CD4-positive, alpha-beta T cell (primary cell): ENCODE measurements around the gene DDRGK1. TPM values are rescaled to one million over a fixed set of nuclear protein-coding genes. Genes with fewer than 3 reads are reported as not detected.

Experiments
- ATAC-seq: fragments of 200-7000 bp; cut with Tn5 transposase; one replicate; pipeline ENCODE4 v1.10.0; 2022; ENCODE audit warnings: mild to moderate bottlenecking; ENCODE audit not compliant: poor library complexity
- CTCF ChIA-PET: fragments of 350-600 bp; sonication (Branson Sonifier 250); formaldehyde crosslinking; loops from one replicate; lab custom pipeline; 2021; ENCODE audit warnings: antibody characterized with exemption, inconsistent platforms; lab: Charles Lee
- POLR2A ChIA-PET: fragments of 350-600 bp; sonication (Branson Sonifier 250); formaldehyde crosslinking; loops from one replicate; lab custom pipeline; 2021; ENCODE audit warnings: antibody characterized with exemption, inconsistent platforms; lab: Charles Lee
- DNase-seq, 14 experiments: peaks; one replicate each; pipeline ENCODE4 v3.0.0-alpha.2; 2013 to 2020; ENCODE audit warnings: mixed read lengths in 2 of 14
- H3K27ac ChIP-seq, 2 donors: one replicate each; pipeline versions ENCODE4 v1.5.1 to v1.7.0; 2013; ENCODE audit warnings: low read length in 2 of 2, low read depth in 1 of 2, mild to moderate bottlenecking in 1 of 2
- H3K27me3 ChIP-seq, 2 experiments: 1 replicate in 1 of 2; 2 replicates in 1 of 2; pipeline versions ENCODE4 v1.6.1 to v1.7.0; 2013; ENCODE audit warnings: low read length in 2 of 2, control low read depth in 1 of 2, mild to moderate bottlenecking in 1 of 2, moderate library complexity in 1 of 2; ENCODE audit not compliant: insufficient read depth in 2 of 2, control insufficient read depth in 1 of 2
- H3K36me3 ChIP-seq: one replicate; pipeline ENCODE4 v1.6.1; 2013; ENCODE audit warnings: low read length, control low read depth; ENCODE audit not compliant: insufficient read depth
- H3K4me1 ChIP-seq: one replicate; pipeline ENCODE4 v1.6.1; 2013; ENCODE audit warnings: low read length, control low read depth; ENCODE audit not compliant: insufficient read depth
- H3K4me3 ChIP-seq: one replicate; pipeline ENCODE4 v1.5.1; 2013; ENCODE audit warnings: mild to moderate bottlenecking, low read length, moderate library complexity
- H3K9me3 ChIP-seq, 2 experiments: 1 replicate in 1 of 2; 2 replicates in 1 of 2; pipeline versions ENCODE4 v1.6.1 to v1.7.0; 2013; ENCODE audit warnings: low read length in 2 of 2, mild to moderate bottlenecking in 2 of 2, control low read depth in 1 of 2, moderate library complexity in 1 of 2; ENCODE audit not compliant: control insufficient read depth in 1 of 2, insufficient read depth in 1 of 2
- H3K27ac Mint-ChIP-seq: one replicate; pipeline ENCODE4 v1.8.0; 2020; ENCODE audit warnings: mixed read lengths
- H3K27me3 Mint-ChIP-seq: one replicate; pipeline ENCODE4 v1.8.0; 2021; ENCODE audit warnings: mixed read lengths
- H3K36me3 Mint-ChIP-seq: one replicate; pipeline ENCODE4 v1.8.0; 2021; ENCODE audit warnings: low read depth, mixed read lengths
- H3K4me1 Mint-ChIP-seq: one replicate; pipeline ENCODE4 v1.8.0; 2021; ENCODE audit warnings: low read depth, mixed read lengths
- H3K4me3 Mint-ChIP-seq: one replicate; pipeline ENCODE4 v1.8.0; 2020; ENCODE audit warnings: mild to moderate bottlenecking, mixed read lengths
- H3K9me3 Mint-ChIP-seq: one replicate; pipeline ENCODE4 v1.8.0; 2020; ENCODE audit warnings: mixed read lengths
- intact Hi-C, 2 experiments: fragments of 100-400 bp; cut with DNase I in 1 of 2; cut with micrococcal nuclease in 1 of 2; formaldehyde crosslinking; loops; one replicate each; pipeline versions ENCODE4 v1.15.1 to v1.9.0; 2023 to 2025; cut with DNase I, micrococcal nuclease
- polyA plus RNA-seq, 2 donors: library from polyadenylated mRNA; unstranded; fragments of 120-200 nt; gene quantifications; one replicate each; pipeline ENCODE4 v1.2.1, GENCODE V29; 2013
- total RNA-seq, 174 experiments: library from RNA in 2 of 174; stranded (reverse) in 2 of 174; gene quantifications; one replicate each; pipeline ENCODE4 v1.2.3 and lab custom pipeline; 2021 to 2026
- TF ChIP-seq, protein P1 (sequence below): fragments of 200-600 bp; IDR thresholded peaks from one replicate; pipeline ENCODE4 v1.8.0; 2022; ENCODE audit warnings: antibody characterized with exemption, mild to moderate bottlenecking

Gene DDRGK1
- total RNA-seq (10 to 100 TPM; 40.7 to 43.4 TPM), total RNA-seq (lab: John Stamatoyannopoulos, UW) (8.7 to 68.2 (median 47.7) reads per million in 172 experiments)
- polyA plus RNA-seq (2013, experiment 1 of 2), result 46.4 TPM
- polyA plus RNA-seq (2013, experiment 2 of 2), result 48.1 TPM

DNA sequence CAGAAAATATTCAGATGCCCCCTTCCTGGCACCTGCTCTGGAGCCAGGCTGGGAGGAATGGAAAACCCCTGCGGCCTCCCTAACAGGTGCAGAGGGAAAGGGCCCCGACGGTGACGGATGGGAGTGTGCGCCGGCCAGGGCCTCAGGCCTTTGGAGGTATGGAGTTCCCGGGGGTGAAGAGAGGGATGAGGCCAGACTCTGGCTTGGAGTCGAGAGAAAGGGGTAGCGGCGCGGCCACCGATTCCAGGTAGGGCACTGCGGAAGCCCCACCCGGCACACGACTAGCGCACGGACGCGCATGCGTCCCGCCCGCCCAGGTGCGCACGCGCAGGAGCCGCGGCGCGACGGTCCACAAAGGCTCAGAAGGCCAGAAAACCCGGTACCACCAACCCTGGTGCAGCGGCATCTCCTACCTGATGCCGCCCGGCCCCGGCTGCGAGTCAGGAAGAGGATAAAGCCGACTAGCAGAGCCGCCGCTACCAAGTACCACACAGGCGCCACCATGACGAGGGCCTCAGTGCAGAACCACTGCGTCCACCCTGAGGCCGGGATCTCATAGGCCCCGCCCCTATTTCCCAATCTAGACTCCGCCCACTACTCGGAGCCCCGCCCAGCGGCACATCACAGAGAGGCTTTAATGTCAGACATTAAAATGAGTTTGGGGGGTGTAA, at the start of gene DDRGK1:
DDRGK1 (minus strand) TSS at position 559 of the 671 bp plus-strand sequence; CDS start at position 504, 55 bp downstream.
- POLR2A ChIA-PET, result interaction anchor here (0.7 to 1.5 kb wide), 6 partner anchors 16 to 112 kb away, joined by 3 to 7 read pairs (median 4); partner anchors contain the start of genes FASTKD5, SLC4A11 and UBOX5

DNA sequence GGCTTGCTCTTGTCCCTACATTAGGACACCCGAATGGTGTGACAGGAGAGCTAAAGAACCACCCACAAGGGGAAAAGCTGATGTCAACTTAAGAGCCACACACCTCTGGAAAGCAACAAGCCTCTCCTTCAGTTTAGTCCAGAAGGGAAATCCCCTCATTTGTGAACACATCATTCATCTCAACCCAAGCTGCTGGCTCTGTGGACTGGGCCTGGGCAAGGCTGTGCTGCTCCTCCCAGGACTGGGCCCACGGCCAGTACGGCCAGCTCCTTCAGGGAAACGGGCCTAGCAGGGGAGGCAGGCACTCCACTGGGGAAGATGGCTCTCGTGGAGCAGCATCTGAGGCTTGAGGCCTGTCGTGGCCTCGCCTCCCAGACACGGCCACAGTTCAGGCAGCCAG, 47.3 kb upstream of the DDRGK1 start:
- no peak for ATAC-seq
- intact Hi-C loops, result no loop called here
- POLR2A ChIA-PET, result no interaction called here
- no peak overlapping the region for H3K27ac ChIP-seq
- no peak overlapping the region for H3K4me3 ChIP-seq
- TF ChIP-seq, protein P1, sequence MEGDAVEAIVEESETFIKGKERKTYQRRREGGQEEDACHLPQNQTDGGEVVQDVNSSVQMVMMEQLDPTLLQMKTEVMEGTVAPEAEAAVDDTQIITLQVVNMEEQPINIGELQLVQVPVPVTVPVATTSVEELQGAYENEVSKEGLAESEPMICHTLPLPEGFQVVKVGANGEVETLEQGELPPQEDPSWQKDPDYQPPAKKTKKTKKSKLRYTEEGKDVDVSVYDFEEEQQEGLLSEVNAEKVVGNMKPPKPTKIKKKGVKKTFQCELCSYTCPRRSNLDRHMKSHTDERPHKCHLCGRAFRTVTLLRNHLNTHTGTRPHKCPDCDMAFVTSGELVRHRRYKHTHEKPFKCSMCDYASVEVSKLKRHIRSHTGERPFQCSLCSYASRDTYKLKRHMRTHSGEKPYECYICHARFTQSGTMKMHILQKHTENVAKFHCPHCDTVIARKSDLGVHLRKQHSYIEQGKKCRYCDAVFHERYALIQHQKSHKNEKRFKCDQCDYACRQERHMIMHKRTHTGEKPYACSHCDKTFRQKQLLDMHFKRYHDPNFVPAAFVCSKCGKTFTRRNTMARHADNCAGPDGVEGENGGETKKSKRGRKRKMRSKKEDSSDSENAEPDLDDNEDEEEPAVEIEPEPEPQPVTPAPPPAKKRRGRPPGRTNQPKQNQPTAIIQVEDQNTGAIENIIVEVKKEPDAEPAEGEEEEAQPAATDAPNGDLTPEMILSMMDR, result no peak
- H3K36me3 ChIP-seq, result peaks cover 14% of the 10 kb centered on the region
- H3K4me1 ChIP-seq, result peaks cover 13% of the 10 kb centered on the region
- H3K9me3 ChIP-seq, result peaks cover 0 to 9% of the 10 kb centered on the region in 2 experiments
- no peaks in the 10 kb centered on the region for H3K9me3 Mint-ChIP-seq
- H3K4me3 Mint-ChIP-seq, result no peak overlapping the region
- H3K27ac Mint-ChIP-seq, result no peak overlapping the region
- H3K4me1 Mint-ChIP-seq, result peaks cover 4% of the 10 kb centered on the region
- H3K36me3 Mint-ChIP-seq, result peaks cover 28% of the 10 kb centered on the region
- DNase-seq, result no peak
- H3K27me3 ChIP-seq, result peaks cover 18 to 28% of the 10 kb centered on the region in 2 experiments
- CTCF ChIA-PET, result no interaction called here
- peaks cover 41% of the 10 kb centered on the region for H3K27me3 Mint-ChIP-seq

More for the DNA sequence above, at the start of gene DDRGK1:
- Mint-ChIP-seq H3K36me3 (peaks cover 40% of the 10 kb centered on the region), H3K4me3 (peak within 1 kb of the TSS; percentile 96), H3K9me3 (no peaks in the 10 kb centered on the region), H3K27me3 (no peaks in the 10 kb centered on the region), H3K27ac (peak within 1 kb of the TSS; percentile 92), H3K4me1 (peaks cover 29% of the 10 kb centered on the region)
- Histone ChIP-seq H3K36me3 (peaks cover 22% of the 10 kb centered on the region), H3K27me3 (no peaks in the 10 kb centered on the region), H3K9me3 (no peaks in the 10 kb centered on the region), H3K4me3 (peak within 1 kb of the TSS; percentile 99), H3K4me1 (peaks cover 34% of the 10 kb centered on the region), H3K27ac (peak within 1 kb of the TSS; percentile 78 to 83)
- ATAC-seq, result peak; percentile 86
- CTCF ChIA-PET, result interaction anchor here (0.5 kb wide), 1 partner anchor 151 kb away, joined by 3 read pairs; no protein-coding TSS in a partner anchor
- TF ChIP-seq, protein P1, result no peak
- peak; percentile 80 to 94 (median 88) for DNase-seq
- intact Hi-C loops, result loop anchor here in 1 of 2 experiments (1.0 to 10.0 kb wide), 3 partner anchors 31 to 159 kb away; partner anchors contain the start of genes GNRH2, LZTS3 and MRPS26

DNA sequence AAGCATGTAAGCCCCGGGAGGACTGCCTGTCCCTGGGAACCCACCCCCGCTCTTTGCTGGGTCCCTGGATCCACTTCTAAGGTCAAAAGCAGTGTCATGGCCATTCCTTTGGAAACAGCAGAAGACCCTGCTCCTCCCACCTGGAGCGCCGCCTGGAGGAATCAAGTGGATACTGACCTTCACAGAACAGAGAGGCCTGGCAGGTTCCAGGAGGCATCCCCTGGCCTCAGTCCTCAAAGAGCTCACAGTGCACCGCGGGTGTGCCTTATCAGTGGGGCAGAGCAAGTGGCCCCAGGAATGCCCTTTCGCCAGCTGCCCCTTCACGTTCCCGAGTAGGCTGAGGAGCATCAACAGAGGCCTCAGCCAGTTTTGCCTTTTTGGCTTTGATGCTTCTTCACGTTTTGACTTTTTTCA, 45.6 kb upstream of the DDRGK1 start:
- intact Hi-C loops, result no loop called here
- H3K4me1 Mint-ChIP-seq, result peaks cover 4% of the 10 kb centered on the region
- Histone ChIP-seq H3K4me3 (no peak overlapping the region), H3K36me3 (peaks cover 4% of the 10 kb centered on the region), H3K27me3 (peaks cover 18 to 28% of the 10 kb centered on the region in 2 experiments), H3K9me3 (peaks cover 0 to 9% of the 10 kb centered on the region in 2 experiments), H3K4me1 (peaks cover 13% of the 10 kb centered on the region), H3K27ac (no peak overlapping the region)
- no peak overlapping the region for H3K27ac Mint-ChIP-seq
- DNase-seq, result no peak
- peaks cover 49% of the 10 kb centered on the region for H3K27me3 Mint-ChIP-seq
- CTCF ChIA-PET, result interaction anchor here (1.6 kb wide), 1 partner anchor 11 kb away, joined by 4 read pairs; the partner anchor contains the start of gene SLC4A11
- ATAC-seq, result no peak
- peaks cover 13% of the 10 kb centered on the region for H3K36me3 Mint-ChIP-seq
- TF ChIP-seq, protein P1, result no peak
- POLR2A ChIA-PET, result no interaction called here
- H3K4me3 Mint-ChIP-seq, result peak overlapping the region; percentile 45
- no peaks in the 10 kb centered on the region for H3K9me3 Mint-ChIP-seq
